WERI-Rb-1 (cell line): ENCODE data around the gene FCHSD2.

Experiments used
- DNase-seq: peaks from one replicate; pipeline ENCODE4 v3.0.0-alpha.2; 2020
- H3K27ac ChIP-seq: fragments of 250-450 bp; sonication (Bioruptor Pico); 2 replicates; pipeline ENCODE4 v1.5.1; 2020; ENCODE audit warnings: mild to moderate bottlenecking, moderate library complexity
- H3K27me3 ChIP-seq: fragments of 250-450 bp; sonication (Bioruptor Pico); 2 replicates; pipeline ENCODE4 v1.5.1; 2021; ENCODE audit warnings: mild to moderate bottlenecking, low read depth, moderate library complexity; ENCODE audit not compliant: insufficient read depth, severe bottlenecking
- H3K36me3 ChIP-seq: fragments of 250-450 bp; sonication (Bioruptor Pico); 2 replicates; pipeline ENCODE4 v1.5.1; 2020; ENCODE audit warnings: mild to moderate bottlenecking, moderate library complexity
- H3K4me3 ChIP-seq: 2 replicates; pipeline ENCODE4 v1.5.1; 2011; ENCODE audit warnings: low read depth, mild to moderate bottlenecking, control low read depth, low read length
- H3K9me3 ChIP-seq: fragments of 250-450 bp; sonication (Bioruptor Pico); 2 replicates; pipeline ENCODE4 v1.5.1; 2021; ENCODE audit warnings: mild to moderate bottlenecking, moderate library complexity; ENCODE audit not compliant: severe bottlenecking
- CTCF ChIP-seq: IDR thresholded peaks from 2 replicates; pipeline ENCODE4 v1.5.1; 2011; ENCODE audit warnings: low read depth, mild to moderate bottlenecking, control low read depth, inconsistent platforms, low read length

Gene FCHSD2

GRCh38 chr11:72935700-72936099 lies 206.4 kb downstream of the FCHSD2 start:
- Histone ChIP-seq H3K27ac (no peak overlapping the region), H3K36me3 (no peaks in the 10 kb centered on the region), H3K4me3 (no peak overlapping the region), H3K27me3 (no peaks in the 10 kb centered on the region), H3K9me3 (no peaks in the 10 kb centered on the region)
- no peak for DNase-seq
- no peak for TF ChIP-seq CTCF

- Histone ChIP-seq H3K27ac (no peak overlapping the region), H3K36me3 (no peaks in the 10 kb centered on the region), H3K4me3 (no peak overlapping the region), H3K27me3 (no peaks in the 10 kb centered on the region), H3K9me3 (no peaks in the 10 kb centered on the region)
- no peak for DNase-seq
- TF ChIP-seq CTCF: no peak
These were observed 210.0 kb downstream of the FCHSD2 start for GRCh38 chr11:72932132-72932570.

- Histone ChIP-seq H3K9me3 (no peaks in the 10 kb centered on the region), H3K4me3 (no peak overlapping the region), H3K27me3 (no peaks in the 10 kb centered on the region), H3K27ac (no peak overlapping the region; the same call in 1 of the 2 replicates), H3K36me3 (no peaks in the 10 kb centered on the region)
- TF ChIP-seq CTCF: no peak
- DNase-seq: peak; percentile 35
These were observed 212.1 kb downstream of the FCHSD2 start for GRCh38 chr11:72930008-72930407.

- no peaks in the 10 kb centered on the region for H3K36me3 ChIP-seq
- H3K27me3 ChIP-seq: no peaks in the 10 kb centered on the region
- H3K9me3 ChIP-seq: no peaks in the 10 kb centered on the region
- no peak for TF ChIP-seq CTCF
- no peak overlapping the region; the same call in 1 of the 2 replicates for H3K27ac ChIP-seq
- no peak overlapping the region for H3K4me3 ChIP-seq
- no peak for DNase-seq
These were observed 212.9 kb downstream of the FCHSD2 start for GRCh38 chr11:72929256-72929655.

GRCh38 chr11:72927380-72927779 lies 214.7 kb downstream of the FCHSD2 start:
- no peaks in the 10 kb centered on the region for H3K36me3 ChIP-seq
- H3K27ac ChIP-seq: no peak overlapping the region
- no peaks in the 10 kb centered on the region for H3K9me3 ChIP-seq
- TF ChIP-seq CTCF: no peak
- DNase-seq: no peak
- H3K4me3 ChIP-seq: no peak overlapping the region
- H3K27me3 ChIP-seq: no peaks in the 10 kb centered on the region

GRCh38 chr11:72926076-72926475 lies 216.0 kb downstream of the FCHSD2 start:
- H3K36me3 ChIP-seq: peaks cover 5% of the 10 kb centered on the region
- H3K27me3 ChIP-seq: no peaks in the 10 kb centered on the region
- H3K27ac ChIP-seq: no peak overlapping the region
- H3K9me3 ChIP-seq: no peaks in the 10 kb centered on the region
- no peak for DNase-seq
- no peak for TF ChIP-seq CTCF
- H3K4me3 ChIP-seq: no peak overlapping the region
